GM23248 (cell line): ENCODE results near the gene NAPA.

ENCODE experiments used
- EZH2 ChIP-seq: fragments of 200-600 bp; sonication (generic); IDR thresholded peaks from 2 replicates; pipeline ENCODE4 v1.6.1; 2018; ENCODE audit warnings: antibody characterized with exemption, mild to moderate bottlenecking; ENCODE audit not compliant: insufficient read depth, poor library complexity, severe bottlenecking
- EZH2phosphoT487 ChIP-seq: fragments of 200-600 bp; sonication (generic); IDR thresholded peaks from 2 replicates; pipeline ENCODE4 v1.6.1; 2018; ENCODE audit warnings: antibody characterized with exemption, moderate library complexity, mild to moderate bottlenecking, low read depth; ENCODE audit not compliant: insufficient read depth

DNA sequence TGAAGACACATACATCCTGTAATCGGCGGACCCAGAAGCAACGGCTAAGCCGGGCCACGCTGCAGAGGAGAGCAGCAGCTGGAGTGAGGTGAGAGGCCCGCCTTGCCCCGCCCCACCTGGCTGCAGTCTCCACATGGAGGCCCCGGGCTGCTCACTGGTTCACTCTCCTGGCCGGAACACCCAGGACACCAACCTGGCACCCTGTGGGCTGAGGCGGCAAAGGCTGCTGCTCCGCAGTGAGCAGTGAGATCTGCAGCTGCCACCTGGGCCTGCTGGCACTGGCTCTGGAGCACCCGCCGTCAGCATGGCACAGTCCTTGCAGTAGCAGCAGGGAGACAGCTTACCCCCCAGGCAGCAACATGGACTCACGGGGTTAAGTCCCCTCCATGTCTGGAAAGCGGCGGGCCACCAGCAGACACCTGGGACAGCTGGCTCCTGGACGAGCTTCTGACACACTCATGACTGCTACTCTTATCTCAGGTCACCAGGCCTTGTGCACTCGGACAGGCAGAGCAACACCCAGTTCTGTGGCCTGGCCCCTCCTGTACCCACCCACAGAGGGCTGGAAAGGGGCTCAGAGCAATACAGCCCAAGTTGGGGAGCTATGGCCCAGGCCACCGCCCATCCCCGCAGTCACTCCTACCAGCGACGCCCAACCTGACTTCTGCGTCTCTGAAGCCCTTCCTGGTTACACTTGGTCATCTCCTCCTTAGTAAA lies 17.7 kb downstream of the NAPA start:
- TF ChIP-seq EZH2phosphoT487 (no peak), EZH2 (no peak)
